ENCODE results near the gene UBAP2. TPM values are rescaled to one million over a fixed set of nuclear protein-coding genes. Genes with fewer than 3 reads are reported as not detected.
A peak's percentile ranks its signal among the peaks of the same experiment; 100 is the strongest.

The UBAP2 gene
- total RNA-seq, 1 experiment from 2014 or later, result 33.4 TPM

- BruUV-seq (replicated peaks), result no TSS peak
- intact Hi-C loops (cut with micrococcal nuclease), result loop anchor here (5.0 to 10.0 kb wide), 3 partner anchors 95 to 145 kb away; partner anchors contain the start of gene UBE2R2
- peaks cover 4% of the 10 kb centered on the region for H3K4me1 Mint-ChIP-seq (ENCODE audit: insufficient read depth, unreplicated experiment)
- no peak for TF ChIP-seq CTCF (IDR thresholded peaks at IDR 0.05; ENCODE audit: unreplicated experiment)
- POLR2A ChIA-PET, result no interaction called here
- peaks cover 75% of the 10 kb centered on the region for H3K36me3 Mint-ChIP-seq (ENCODE audit: insufficient read depth, unreplicated experiment)
- H3K9me3 Mint-ChIP-seq (ENCODE audit: unreplicated experiment), result no peaks in the 10 kb centered on the region
- peak overlapping the region; percentile 23 for H3K27ac Mint-ChIP-seq (ENCODE audit: low read depth, unreplicated experiment)
- no peak for DNase-seq (ENCODE audit: unreplicated experiment)
- CTCF ChIA-PET, result interaction anchor here (0.9 to 6.0 kb wide), 2 partner anchors 147 to 452 kb away, joined by 4 to 22 read pairs; no protein-coding TSS in a partner anchor
- no peaks in the 10 kb centered on the region for H3K27me3 Mint-ChIP-seq (ENCODE audit: insufficient read depth, unreplicated experiment)
- no peak overlapping the region for H3K4me3 Mint-ChIP-seq (ENCODE audit: unreplicated experiment)
These were observed 121.8 kb downstream of the UBAP2 start for GRCh38 chr9:33926746-33927485.

- intact Hi-C loops (cut with micrococcal nuclease), result loop anchor here (5.0 to 10.0 kb wide), 3 partner anchors 97 to 147 kb away; partner anchors contain the start of gene UBE2R2
- Mint-ChIP-seq H3K36me3 (ENCODE audit: insufficient read depth, unreplicated experiment) (peaks cover 75% of the 10 kb centered on the region), H3K4me3 (ENCODE audit: unreplicated experiment) (no peak overlapping the region), H3K27ac (ENCODE audit: low read depth, unreplicated experiment) (no peak overlapping the region), H3K4me1 (ENCODE audit: insufficient read depth, unreplicated experiment) (no peaks in the 10 kb centered on the region), H3K27me3 (ENCODE audit: insufficient read depth, unreplicated experiment) (no peaks in the 10 kb centered on the region), H3K9me3 (ENCODE audit: unreplicated experiment) (no peaks in the 10 kb centered on the region)
- TF ChIP-seq CTCF (IDR thresholded peaks at IDR 0.05; ENCODE audit: unreplicated experiment), result peak; percentile 43
- BruUV-seq (replicated peaks), result no TSS peak
- POLR2A ChIA-PET, result interaction anchor here (0.8 to 1.5 kb wide), 3 partner anchors 8 to 143 kb away, joined by 3 to 6 read pairs (median 3); no protein-coding TSS in a partner anchor
- CTCF ChIA-PET, result interaction anchor here (0.6 to 6.0 kb wide), 9 partner anchors 9 to 329 kb away, joined by 3 to 22 read pairs (median 4); partner anchors contain the start of gene UBAP1
- peak; percentile 67 for DNase-seq (ENCODE audit: unreplicated experiment)
These were observed 123.5 kb downstream of the UBAP2 start for GRCh38 chr9:33924978-33925797.

- Mint-ChIP-seq H3K4me1 (ENCODE audit: insufficient read depth, unreplicated experiment) (no peaks in the 10 kb centered on the region), H3K27ac (ENCODE audit: low read depth, unreplicated experiment) (no peak overlapping the region), H3K9me3 (ENCODE audit: unreplicated experiment) (no peaks in the 10 kb centered on the region), H3K36me3 (ENCODE audit: insufficient read depth, unreplicated experiment) (peaks cover 83% of the 10 kb centered on the region), H3K4me3 (ENCODE audit: unreplicated experiment) (no peak overlapping the region), H3K27me3 (ENCODE audit: insufficient read depth, unreplicated experiment) (no peaks in the 10 kb centered on the region)
- CTCF ChIA-PET, result interaction anchor here (0.7 to 6.0 kb wide), 9 partner anchors 10 to 330 kb away, joined by 3 to 22 read pairs (median 4); no protein-coding TSS in a partner anchor
- BruUV-seq (replicated peaks), result no TSS peak
- no peak for TF ChIP-seq CTCF (IDR thresholded peaks at IDR 0.05; ENCODE audit: unreplicated experiment)
- POLR2A ChIA-PET, result interaction anchor here (0.7 to 1.5 kb wide), 5 partner anchors 9 to 62 kb away, joined by 3 to 6 read pairs (median 3); no protein-coding TSS in a partner anchor
- no peak for DNase-seq (ENCODE audit: unreplicated experiment)
- intact Hi-C loops (cut with micrococcal nuclease), result loop anchor here (10.0 kb wide), 1 partner anchor 109 kb away; the partner anchor contains the start of gene UBE2R2
These were observed 124.5 kb downstream of the UBAP2 start for GRCh38 chr9:33923998-33924701.

Measured in MCF 10A (cell line).